AG04450 (cell line): ENCODE measurements around the gene SPATA18. TPM values are rescaled to one million over a fixed set of nuclear protein-coding genes. Genes with fewer than 3 reads are reported as not detected.

Experiments used
- CTCF ChIA-PET: fragments of 300-600, 350-600 bp; formaldehyde crosslinking; extraction: SDS; loops from one replicate; lab custom pipeline; 2022; ENCODE audit warnings: antibody characterized with exemption, inconsistent platforms; lab: Charles Lee
- POLR2A ChIA-PET: fragments of 350-600 bp; formaldehyde crosslinking; extraction: SDS; loops from one replicate; lab custom pipeline; 2021; ENCODE audit warnings: antibody characterized with exemption, inconsistent platforms; lab: Yijun Ruan, JAX
- DNase-seq: peaks from one replicate; pipeline ENCODE4 v3.0.0-alpha.2; 2011; ENCODE audit warnings: low read depth, low spot score
- H3K27ac ChIP-seq: one replicate; pipeline ENCODE4 v1.5.1; 2012; ENCODE audit warnings: low read depth, low read length, control low read depth
- H3K27me3 ChIP-seq: one replicate; pipeline ENCODE4 v1.6.0; 2012; ENCODE audit warnings: low read length; ENCODE audit not compliant: control insufficient read depth, insufficient read depth
- H3K4me3 ChIP-seq: 2 replicates; pipeline ENCODE4 v1.5.1; 2011; ENCODE audit warnings: mild to moderate bottlenecking, low read depth, low read length, control low read depth
- H3K9me3 ChIP-seq: 2 replicates; pipeline ENCODE4 v1.5.1; 2012; ENCODE audit warnings: low read length; ENCODE audit not compliant: control insufficient read depth, insufficient read depth
- polyA plus RNA-seq: library from polyadenylated mRNA; depleted of rRNA; stranded (reverse); fragments of >200 nt; gene quantifications from 2 replicates; pipeline ENCODE4 v1.2.3, GENCODE V29; 2011
- TF ChIP-seq, protein P1 (sequence below): IDR thresholded peaks from 2 replicates; pipeline ENCODE4 v1.5.1; 2011; ENCODE audit warnings: low read depth, low read length, control low read depth, inconsistent platforms

SPATA18 gene
- polyA plus RNA-seq, 1 experiment = 12.7 TPM

DNA sequence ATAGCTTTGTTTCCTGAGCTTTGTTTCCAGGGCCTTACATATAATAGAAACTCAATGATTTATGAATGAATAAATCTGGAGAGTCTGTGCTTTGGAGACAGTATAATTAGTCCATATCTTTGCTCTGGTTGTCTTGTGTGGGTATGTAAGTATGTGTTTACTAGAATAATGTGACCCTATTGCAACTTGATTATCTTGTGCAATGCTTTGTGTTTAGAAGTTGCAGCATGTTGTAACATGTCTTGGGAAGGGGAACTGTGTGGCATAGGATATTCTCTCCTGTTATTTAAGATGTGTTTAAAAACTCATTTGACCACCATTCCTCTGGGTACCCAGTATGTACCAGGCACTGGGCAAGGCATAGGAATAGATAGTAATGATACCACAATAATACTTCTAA lies 6.1 kb downstream of the SPATA18 start:
- TF ChIP-seq, protein P1, sequence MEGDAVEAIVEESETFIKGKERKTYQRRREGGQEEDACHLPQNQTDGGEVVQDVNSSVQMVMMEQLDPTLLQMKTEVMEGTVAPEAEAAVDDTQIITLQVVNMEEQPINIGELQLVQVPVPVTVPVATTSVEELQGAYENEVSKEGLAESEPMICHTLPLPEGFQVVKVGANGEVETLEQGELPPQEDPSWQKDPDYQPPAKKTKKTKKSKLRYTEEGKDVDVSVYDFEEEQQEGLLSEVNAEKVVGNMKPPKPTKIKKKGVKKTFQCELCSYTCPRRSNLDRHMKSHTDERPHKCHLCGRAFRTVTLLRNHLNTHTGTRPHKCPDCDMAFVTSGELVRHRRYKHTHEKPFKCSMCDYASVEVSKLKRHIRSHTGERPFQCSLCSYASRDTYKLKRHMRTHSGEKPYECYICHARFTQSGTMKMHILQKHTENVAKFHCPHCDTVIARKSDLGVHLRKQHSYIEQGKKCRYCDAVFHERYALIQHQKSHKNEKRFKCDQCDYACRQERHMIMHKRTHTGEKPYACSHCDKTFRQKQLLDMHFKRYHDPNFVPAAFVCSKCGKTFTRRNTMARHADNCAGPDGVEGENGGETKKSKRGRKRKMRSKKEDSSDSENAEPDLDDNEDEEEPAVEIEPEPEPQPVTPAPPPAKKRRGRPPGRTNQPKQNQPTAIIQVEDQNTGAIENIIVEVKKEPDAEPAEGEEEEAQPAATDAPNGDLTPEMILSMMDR = no peak
- POLR2A ChIA-PET = no interaction called here
- Histone ChIP-seq H3K27ac (no peak overlapping the region), H3K27me3 (no peaks in the 10 kb centered on the region), H3K9me3 (no peaks in the 10 kb centered on the region), H3K4me3 (no peak overlapping the region)
- no peak for DNase-seq
- CTCF ChIA-PET = no interaction called here

DNA sequence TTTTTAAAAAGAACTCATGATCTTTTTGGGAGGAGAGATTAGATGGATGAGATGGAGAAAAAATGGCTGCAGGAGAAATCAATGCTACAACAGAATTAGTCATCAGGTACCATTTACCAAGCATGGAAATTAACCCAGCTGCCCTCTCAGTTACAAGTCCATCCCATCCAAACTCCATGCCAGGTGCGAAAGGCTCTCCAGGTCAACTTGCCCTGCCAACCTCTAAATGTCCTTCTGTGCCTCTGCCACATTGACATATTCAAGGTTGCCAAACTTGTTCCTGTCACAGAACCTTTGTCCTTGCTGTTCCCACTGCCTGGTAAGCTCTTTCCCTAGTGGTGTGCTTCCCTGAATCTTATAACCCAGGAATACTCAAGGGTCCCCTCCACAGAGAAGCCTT lies 7.2 kb downstream of the SPATA18 start:
- DNase-seq = no peak
- ChIA-PET CTCF (interaction anchor here (1.1 kb wide), 1 partner anchor 163 kb away, joined by 4 read pairs; no protein-coding TSS in a partner anchor), POLR2A (no interaction called here)
- TF ChIP-seq, protein P1 = no peak
- H3K4me3 ChIP-seq = no peak overlapping the region
- no peak overlapping the region for H3K27ac ChIP-seq
- H3K9me3 ChIP-seq = no peaks in the 10 kb centered on the region
- H3K27me3 ChIP-seq = no peaks in the 10 kb centered on the region

DNA sequence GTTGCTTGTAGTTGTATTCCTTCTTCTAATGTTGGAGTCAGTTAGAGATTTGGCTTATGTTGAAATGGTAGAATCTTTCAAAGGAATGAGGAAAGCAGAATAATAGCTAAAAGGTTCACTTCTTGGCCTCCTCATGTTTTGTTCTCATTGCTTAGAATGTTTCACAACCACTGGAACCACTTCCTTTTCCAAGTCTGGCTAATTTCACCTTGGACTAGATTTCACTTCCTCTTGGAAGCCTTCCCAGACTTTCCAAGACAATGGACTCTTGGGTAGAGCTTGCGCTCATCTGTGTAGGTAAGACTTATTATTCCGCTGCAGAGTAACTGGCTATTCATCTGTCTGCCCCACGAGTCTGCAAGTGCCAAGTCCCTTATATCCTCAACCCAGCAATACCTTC lies 8.3 kb downstream of the SPATA18 start:
- Histone ChIP-seq H3K27ac (no peak overlapping the region), H3K27me3 (no peaks in the 10 kb centered on the region), H3K9me3 (no peaks in the 10 kb centered on the region), H3K4me3 (no peak overlapping the region)
- TF ChIP-seq, protein P1 = no peak
- no peak for DNase-seq
- POLR2A ChIA-PET = no interaction called here
- CTCF ChIA-PET = no interaction called here

DNA sequence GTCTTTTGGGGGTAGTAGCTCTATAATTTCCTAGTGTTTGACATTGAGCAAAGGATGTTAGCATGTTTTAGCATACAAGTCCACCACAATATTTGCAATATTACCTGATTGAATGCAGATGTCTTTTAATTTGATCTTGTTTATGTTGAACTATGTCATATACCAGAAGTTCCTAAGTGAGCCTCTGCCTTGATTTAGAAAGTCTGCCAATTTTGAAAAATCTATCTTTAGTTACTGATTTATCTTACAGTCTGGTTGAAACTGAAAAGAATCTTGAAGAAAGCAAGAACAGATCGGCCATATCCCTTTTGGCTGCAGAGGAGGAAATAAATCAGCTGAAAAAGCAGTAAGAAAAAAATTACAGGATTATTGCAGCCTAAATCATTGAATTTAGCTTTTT lies 18.5 kb downstream of the SPATA18 start:
- TF ChIP-seq, protein P1 = no peak

DNA sequence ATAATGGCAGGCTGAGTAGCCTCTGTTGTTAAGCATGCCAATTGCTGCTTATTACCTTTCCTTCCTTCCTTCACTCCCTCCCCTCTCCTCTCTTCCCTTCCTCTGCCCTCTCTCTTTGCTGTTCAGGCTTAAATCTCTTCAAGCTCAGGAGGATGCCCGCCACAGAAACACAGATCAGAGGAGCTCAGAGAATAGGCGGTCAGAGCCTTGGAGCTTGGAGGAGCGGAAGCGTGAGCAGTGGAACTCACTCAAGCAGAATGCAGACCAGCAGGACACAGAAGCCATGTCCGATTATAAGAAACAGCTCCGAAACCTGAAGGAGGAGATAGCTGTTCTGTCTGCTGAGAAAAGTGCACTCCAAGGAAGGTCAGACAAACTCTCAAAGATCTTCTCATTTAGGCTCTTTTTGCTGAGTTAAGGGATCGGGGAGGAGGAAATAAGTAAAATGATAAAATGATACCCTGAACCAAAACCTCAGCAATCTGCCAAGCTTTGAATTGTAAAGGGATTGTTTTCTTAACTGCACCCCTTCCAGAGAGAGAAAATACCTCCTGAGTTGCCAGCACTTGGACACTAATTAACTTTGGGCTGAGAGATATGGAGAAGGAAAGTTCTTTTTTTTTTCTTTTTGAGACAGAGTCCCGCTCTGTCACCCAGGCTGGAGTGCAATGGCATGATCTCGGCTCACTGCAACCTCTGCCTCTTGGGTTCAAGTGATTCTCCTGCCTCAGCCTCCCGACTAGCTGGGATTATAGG lies 20.9 kb downstream of the SPATA18 start:
- Histone ChIP-seq H3K9me3 (peaks cover 3% of the 10 kb centered on the region; the same call in 1 of the 2 replicates), H3K27me3 (peaks cover 14% of the 10 kb centered on the region), H3K27ac (no peak overlapping the region), H3K4me3 (no peak overlapping the region)
- DNase-seq = no peak
- POLR2A ChIA-PET = no interaction called here
- TF ChIP-seq, protein P1 = no peak
- CTCF ChIA-PET = no interaction called here

More for the DNA sequence above, 18.5 kb downstream of the SPATA18 start:
- H3K9me3 ChIP-seq = no peaks in the 10 kb centered on the region
- POLR2A ChIA-PET = no interaction called here
- DNase-seq = no peak
- H3K27me3 ChIP-seq = peaks cover 5% of the 10 kb centered on the region
- CTCF ChIA-PET = interaction anchor here (0.6 kb wide), 1 partner anchor 174 kb away, joined by 7 read pairs; no protein-coding TSS in a partner anchor
- H3K27ac ChIP-seq = no peak overlapping the region
- no peak overlapping the region for H3K4me3 ChIP-seq
